GM19025 (cell line): Measurements from ENCODE around the gene MSLN.

ENCODE experiments used
- ATAC-seq: cut with Tn5 transposase; IDR thresholded peaks from one replicate; pipeline ENCODE4 v1.9.1; 2021; ENCODE audit warnings: mild to moderate bottlenecking, low read depth, moderate library complexity; ENCODE audit not compliant: unreplicated experiment

MSLN gene

GRCh38 chr16:800834-801511 is 40.4 kb downstream of the MSLN start:
- ATAC-seq = no peak

GRCh38 chr16:801584-802363 is 41.2 kb downstream of the MSLN start:
- no peak for ATAC-seq

- no peak for ATAC-seq
Observed at GRCh38 chr16:802461-802860, 41.9 kb downstream of the MSLN start.

- ATAC-seq = no peak
Observed at GRCh38 chr16:802914-803753, 42.6 kb downstream of the MSLN start.

- ATAC-seq = no peak
Observed at GRCh38 chr16:803754-804080, 43.2 kb downstream of the MSLN start.

- no peak for ATAC-seq
Observed at GRCh38 chr16:804193-805048, 43.9 kb downstream of the MSLN start.

- no peak for ATAC-seq
Observed at GRCh38 chr16:805474-805873, 44.9 kb downstream of the MSLN start.

GRCh38 chr16:807347-808084 is 47.0 kb downstream of the MSLN start:
- ATAC-seq = peak; percentile 87

GRCh38 chr16:808085-808386 is 47.5 kb downstream of the MSLN start:
- ATAC-seq = no peak

GRCh38 chr16:813204-813915 is 52.8 kb downstream of the MSLN start:
- no peak for ATAC-seq

- no peak for ATAC-seq
Observed at GRCh38 chr16:813916-814412, 53.4 kb downstream of the MSLN start.

- ATAC-seq = no peak
Observed at GRCh38 chr16:814974-815373, 54.4 kb downstream of the MSLN start.

- ATAC-seq = no peak
Observed at GRCh38 chr16:815861-816260, 55.3 kb downstream of the MSLN start.

- no peak for ATAC-seq
Observed at GRCh38 chr16:817001-817906, 56.7 kb downstream of the MSLN start.

- no peak for ATAC-seq
Observed at GRCh38 chr16:818132-818531, 57.6 kb downstream of the MSLN start.
